A673 (cell line): ENCODE measurements around the gene GRP.

Source experiments
- CTCF ChIP-seq: fragments of 300-800, 200-600 bp; sonication (generic); conservative IDR thresholded peaks from 2 replicates; pipeline ENCODE4 v1.5.1; 2017; ENCODE audit warnings: low read depth, mild to moderate bottlenecking, antibody characterized with exemption, low read length, moderate library complexity, mixed read lengths
- EZH2 ChIP-seq: fragments of 200-600 bp; sonication (generic); IDR thresholded peaks from 2 replicates; pipeline ENCODE4 v1.6.1; 2017; ENCODE audit warnings: borderline replicate concordance, low read depth, mild to moderate bottlenecking, mixed read lengths, antibody characterized with exemption, low read length; ENCODE audit not compliant: poor library complexity, severe bottlenecking

- TF ChIP-seq CTCF: no peak
- TF ChIP-seq EZH2: no peak
These were observed 48.3 kb downstream of the GRP start for GRCh38 chr18:59268127-59268720.
